Erythroblast (primary cell): ENCODE measurements around the gene P3H2.

Experiments
- DNase-seq, 2 experiments: peaks; one replicate each; lab custom pipeline; 2025; lab: John Stamatoyannopoulos, UW
- GATA1 ChIP-seq: IDR thresholded peaks from 2 replicates; pipeline ENCODE4 v1.6.1; 2011; ENCODE audit warnings: low read depth, mild to moderate bottlenecking, control low read depth, low read length, moderate library complexity
- POLR2A ChIP-seq: IDR thresholded peaks from 2 replicates; pipeline ENCODE4 v1.6.1; 2011; ENCODE audit warnings: mild to moderate bottlenecking, low read length

The P3H2 gene

GRCh38 chr3:190000187-190000860 lies 120.4 kb downstream of the P3H2 start:
- TF ChIP-seq POLR2A: no peak
- no peak for TF ChIP-seq GATA1

GRCh38 chr3:189999718-190000117 lies 121.0 kb downstream of the P3H2 start:
- no peak for DNase-seq
- TF ChIP-seq POLR2A (no peak), GATA1 (no peak)

More at GRCh38 chr3:190000187-190000860, 120.4 kb downstream of the P3H2 start:
- no peak for DNase-seq

DNA sequence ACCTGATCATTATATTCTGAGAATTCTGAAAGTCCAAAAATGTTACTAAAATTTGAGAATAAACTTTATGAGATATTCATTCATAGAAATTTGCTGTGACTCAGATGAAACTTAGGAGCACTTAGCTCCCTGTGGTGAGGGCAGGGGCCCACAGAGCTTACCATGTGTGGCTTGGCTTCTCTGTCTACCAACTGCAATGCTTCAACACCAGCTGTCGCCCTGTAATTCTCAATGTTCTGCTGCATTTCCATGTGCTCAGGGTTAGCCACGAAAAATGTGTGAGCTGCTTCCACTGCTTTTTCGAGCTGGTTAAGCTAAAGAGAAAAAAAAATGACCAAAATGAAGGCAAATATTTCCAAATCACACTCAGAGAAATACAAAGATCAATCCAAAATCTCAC lies 125.6 kb downstream of the P3H2 start:
- DNase-seq: no peak

GRCh38 chr3:189990826-189991225 lies 129.9 kb downstream of the P3H2 start:
- TF ChIP-seq POLR2A: no peak
- TF ChIP-seq GATA1: no peak
- no peak for DNase-seq

More for the DNA sequence above, 125.6 kb downstream of the P3H2 start:
- TF ChIP-seq GATA1 (no peak), POLR2A (no peak)

GRCh38 chr3:189988854-189989253 lies 131.8 kb downstream of the P3H2 start:
- TF ChIP-seq POLR2A (no peak), GATA1 (no peak)
- no peak for DNase-seq

DNA sequence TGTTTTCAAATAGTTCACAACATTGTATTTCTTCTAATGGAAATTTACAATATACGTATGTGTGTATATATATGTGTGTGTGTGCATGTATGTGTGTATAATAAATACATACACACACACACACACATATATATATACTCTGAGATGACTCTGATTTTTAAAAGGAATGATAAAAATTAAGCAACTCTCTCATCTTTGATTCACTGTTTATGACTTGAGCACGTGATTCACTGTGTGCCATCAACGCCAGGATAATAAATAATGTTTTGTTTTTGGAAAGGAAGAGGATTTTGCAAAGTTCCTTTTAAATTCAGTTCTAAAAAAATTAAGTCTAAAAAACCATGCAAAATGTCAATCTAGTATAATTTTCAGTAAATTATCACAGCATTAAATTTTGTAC lies 132.4 kb downstream of the P3H2 start:
- TF ChIP-seq POLR2A: no peak

DNA sequence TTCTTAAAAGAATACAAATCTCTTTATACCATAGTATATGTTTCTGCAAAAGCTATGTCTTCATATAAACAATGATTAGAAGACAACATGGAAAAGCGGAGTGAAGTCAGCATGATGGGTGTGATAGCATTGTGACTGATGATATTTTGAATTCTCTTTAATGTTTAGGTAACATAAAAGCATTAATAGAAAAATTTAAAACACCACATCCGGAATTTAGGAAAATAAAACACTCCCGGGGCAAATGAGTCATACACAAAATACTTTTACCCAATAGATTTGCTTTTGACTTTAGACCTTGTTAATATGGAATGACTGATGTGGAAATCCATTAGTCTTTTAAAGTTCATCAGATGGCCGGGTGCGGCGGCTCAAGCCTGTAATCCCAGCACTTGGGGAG lies 134.7 kb downstream of the P3H2 start:
- TF ChIP-seq GATA1: no peak
- no peak for TF ChIP-seq POLR2A

More for the DNA sequence above, 132.4 kb downstream of the P3H2 start:
- no peak for DNase-seq

GRCh38 chr3:189983612-189984011 lies 137.1 kb downstream of the P3H2 start:
- TF ChIP-seq GATA1 (no peak), POLR2A (no peak)
- DNase-seq: no peak

More for the DNA sequence above, 134.7 kb downstream of the P3H2 start:
- DNase-seq: no peak

DNA sequence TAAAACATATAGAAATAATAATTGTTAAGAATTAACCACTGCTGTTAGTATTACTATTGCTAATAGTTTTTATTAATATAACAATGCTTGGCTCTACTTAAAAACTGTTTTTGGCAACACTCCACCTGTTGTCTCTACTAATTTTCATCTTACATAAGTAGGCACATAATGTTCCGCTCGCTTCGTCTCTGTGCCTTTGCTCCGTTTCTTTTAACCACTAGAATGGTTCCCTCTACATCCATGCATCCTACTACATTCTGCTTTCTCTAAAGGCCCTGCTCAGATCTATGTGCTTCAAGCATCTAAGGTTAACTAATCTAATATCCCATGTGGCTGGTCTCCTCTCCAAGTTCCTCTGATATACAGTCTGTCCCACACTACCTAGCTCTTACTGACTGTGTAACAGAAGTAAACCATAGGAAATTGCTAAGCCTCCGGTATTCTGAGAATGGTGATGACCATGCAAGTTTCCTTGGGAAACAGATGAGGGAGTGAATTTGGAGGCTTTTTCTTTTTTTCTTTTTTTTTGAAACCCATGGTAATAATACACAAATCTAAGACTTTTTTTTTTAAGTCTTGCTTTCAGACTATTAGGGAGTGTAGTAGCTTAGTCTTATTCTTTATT lies 138.3 kb downstream of the P3H2 start:
- TF ChIP-seq GATA1 (no peak), POLR2A (no peak)
- DNase-seq: no peak

GRCh38 chr3:189981668-189982067 lies 139.0 kb downstream of the P3H2 start:
- no peak for TF ChIP-seq GATA1
- no peak for TF ChIP-seq POLR2A
- DNase-seq: no peak

- TF ChIP-seq GATA1: no peak
- TF ChIP-seq POLR2A: no peak
- DNase-seq: no peak
Measured at GRCh38 chr3:189978753-189979152, 141.9 kb downstream of the P3H2 start.

- TF ChIP-seq POLR2A (no peak), GATA1 (no peak)
Measured at GRCh38 chr3:189977174-189977573, 143.5 kb downstream of the P3H2 start.

DNA sequence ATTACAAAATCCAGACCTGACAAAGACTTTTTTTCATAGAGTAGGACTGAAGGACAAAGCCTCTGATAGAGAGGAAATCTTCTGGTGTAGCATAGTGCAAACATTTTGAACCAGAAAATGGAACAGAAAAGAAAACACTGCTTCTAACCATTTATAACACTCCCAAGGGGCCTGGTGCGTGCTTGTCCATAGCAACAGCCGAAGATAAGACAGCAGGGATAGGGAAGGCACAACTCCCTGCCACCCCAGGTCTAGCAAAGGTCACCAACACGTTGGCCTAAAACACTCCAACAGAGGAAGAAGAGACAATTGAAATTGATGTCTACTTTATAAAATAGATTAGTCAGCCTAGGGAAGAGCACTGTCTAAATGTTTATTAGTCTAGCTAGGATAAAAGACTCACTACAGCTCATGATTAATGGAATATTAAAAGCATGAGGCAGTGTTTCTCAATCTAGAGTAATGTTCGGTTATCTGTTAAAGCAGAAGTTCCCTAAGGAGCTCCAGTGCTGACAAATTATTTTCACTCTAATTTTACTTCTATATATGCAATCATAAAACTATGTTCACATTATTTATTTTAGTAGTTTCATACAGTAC lies 145.2 kb downstream of the P3H2 start:
- no peak for DNase-seq
- TF ChIP-seq POLR2A: no peak
- TF ChIP-seq GATA1: no peak

More at GRCh38 chr3:189977174-189977573, 143.5 kb downstream of the P3H2 start:
- DNase-seq: no peak

DNA sequence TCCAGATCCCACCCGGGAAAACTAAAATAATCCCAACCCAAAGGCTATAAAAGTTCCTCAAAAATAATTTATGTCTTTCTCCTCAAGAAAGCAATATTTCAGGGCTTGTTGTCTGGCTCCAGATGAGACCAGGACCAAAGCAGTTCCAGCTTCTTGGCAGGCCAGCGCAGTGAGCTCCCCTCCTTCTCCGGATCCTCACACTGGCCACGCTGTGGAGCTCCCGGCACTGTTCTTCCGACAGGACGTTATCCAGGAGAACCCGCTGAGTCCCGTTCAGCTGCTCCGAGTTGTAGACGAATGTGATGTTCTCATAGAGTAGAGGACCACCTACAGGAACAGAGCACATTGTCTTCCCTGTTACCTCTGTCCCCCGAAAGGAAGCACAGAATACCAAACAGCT lies 146.3 kb downstream of the P3H2 start:
- TF ChIP-seq POLR2A: no peak
- no peak for TF ChIP-seq GATA1
- DNase-seq: no peak
